HG03039 (cell line): ENCODE measurements around the gene ZNF140.
A peak's percentile ranks its signal among the peaks of the same experiment; 100 is the strongest.

Experiments
- ATAC-seq: cut with Tn5 transposase; IDR thresholded peaks from one replicate; pipeline ENCODE4 v1.9.1; 2021; ENCODE audit warnings: mild to moderate bottlenecking, moderate library complexity; ENCODE audit not compliant: unreplicated experiment

The ZNF140 gene

DNA sequence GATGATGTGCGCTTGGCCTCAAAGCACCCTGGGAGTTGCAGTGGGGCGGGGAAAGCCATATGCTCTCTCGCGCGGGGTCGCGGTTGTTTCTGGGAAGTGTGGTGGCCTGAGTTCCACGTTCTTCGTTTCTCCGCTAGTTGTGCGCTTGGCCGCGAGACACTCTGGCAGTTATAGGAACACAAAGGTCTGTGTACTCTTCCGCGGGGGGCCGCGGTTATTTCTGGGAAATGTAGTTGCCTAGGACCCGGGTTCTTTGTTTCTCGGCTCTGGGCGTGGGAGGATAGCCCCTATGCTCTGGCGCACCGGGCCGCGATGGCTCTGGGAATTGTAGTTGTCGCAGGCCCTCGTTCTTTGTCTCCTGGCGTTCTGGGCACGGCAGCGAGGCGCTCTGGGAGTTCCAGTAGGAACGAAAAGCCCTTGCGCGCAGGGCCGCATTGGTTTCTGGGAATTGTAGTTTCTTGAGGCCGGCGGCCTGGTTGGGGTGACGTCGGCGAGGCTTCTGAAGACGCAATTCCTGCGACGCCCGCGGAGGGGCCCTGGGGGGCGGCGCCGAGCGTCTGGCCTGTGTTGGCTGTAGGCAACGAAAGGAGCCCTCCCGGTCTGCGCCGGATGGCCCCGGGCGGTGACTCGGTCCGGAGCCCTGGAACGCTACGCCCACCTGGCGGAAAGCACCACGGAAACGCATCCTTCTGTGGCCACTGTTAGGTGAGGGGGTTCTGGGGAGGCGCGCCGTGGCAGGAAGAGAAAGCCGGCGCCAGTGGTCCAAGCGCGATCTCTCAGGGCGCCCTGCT is at the start of gene ZNF140:
Gene ZNF140, plus strand, starts transcription at position 556 of the 791 bp plus-strand sequence. CDS start 398 bp downstream, outside the sequence.
- peak; percentile 71 for ATAC-seq

GRCh38 chr12:133037207-133038005 is 43.3 kb upstream of the ZNF140 start, which contains the start of gene ZNF84:
TSS of gene ZNF84 (plus strand) at chr12:133037509. CDS start at chr12:133041468, 3,959 bp downstream.
- peak; percentile 95 for ATAC-seq

DNA sequence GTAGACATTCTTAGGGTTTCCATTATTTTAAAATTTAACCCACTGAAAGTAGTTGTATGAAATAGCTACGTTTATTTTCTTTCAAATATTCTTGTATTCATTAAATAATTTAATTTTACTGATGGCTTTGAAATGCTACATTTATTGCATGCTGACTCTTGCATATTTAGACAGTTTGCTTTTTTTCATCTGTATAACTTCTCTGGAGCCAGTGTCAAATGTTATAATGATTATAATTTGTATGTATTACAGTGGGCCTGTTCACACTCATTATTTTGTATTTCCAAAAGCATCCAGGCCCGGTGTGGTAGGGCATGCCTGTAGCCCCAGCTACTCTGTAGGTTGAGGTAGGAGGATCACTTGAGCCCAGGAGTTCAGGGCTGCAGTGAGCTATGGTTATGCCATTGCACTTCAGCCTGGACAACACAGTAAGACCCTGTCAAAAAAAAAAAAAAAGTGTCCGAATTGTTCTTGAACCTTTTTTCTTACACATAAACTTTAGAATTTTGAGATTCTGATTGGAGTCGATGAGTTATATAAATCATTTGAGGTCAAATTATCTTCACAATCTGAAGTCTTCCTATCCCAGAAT is 42.5 kb upstream of the ZNF140 start:
- no peak for ATAC-seq

DNA sequence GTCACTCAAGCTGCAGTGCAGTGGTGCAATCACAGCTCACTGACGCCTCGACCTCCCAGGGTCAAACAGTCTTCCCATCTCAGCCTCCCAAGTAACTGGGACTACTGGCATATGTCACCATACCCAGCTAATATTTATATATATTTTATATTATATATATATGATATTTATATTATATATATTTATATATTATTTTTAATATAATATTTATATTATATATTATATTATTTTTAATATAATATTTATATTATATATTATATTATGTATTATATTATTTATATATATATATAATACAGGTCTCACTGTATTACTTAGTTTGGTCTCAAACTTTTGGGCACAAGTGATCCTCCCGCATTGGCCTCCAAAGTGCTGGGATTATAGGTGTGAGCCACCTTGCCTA is 34.0 kb upstream of the ZNF140 start:
- no peak for ATAC-seq

DNA sequence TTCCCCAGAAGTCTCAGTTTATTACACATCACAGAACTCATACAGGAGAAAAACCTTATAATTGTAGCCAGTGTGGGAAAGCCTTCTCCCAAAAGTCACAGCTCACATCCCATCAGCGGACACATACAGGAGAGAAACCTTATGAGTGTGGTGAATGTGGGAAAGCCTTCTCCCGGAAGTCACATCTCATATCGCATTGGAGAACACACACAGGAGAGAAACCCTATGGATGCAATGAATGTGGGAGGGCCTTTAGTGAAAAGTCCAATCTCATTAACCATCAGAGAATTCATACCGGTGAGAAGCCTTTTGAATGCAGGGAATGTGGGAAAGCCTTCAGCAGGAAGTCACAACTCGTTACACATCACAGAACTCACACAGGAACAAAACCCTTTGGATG is 23.3 kb upstream of the ZNF140 start:
- ATAC-seq = no peak

GRCh38 chr12:133058203-133059113 is 22.3 kb upstream of the ZNF140 start:
- no peak for ATAC-seq

DNA sequence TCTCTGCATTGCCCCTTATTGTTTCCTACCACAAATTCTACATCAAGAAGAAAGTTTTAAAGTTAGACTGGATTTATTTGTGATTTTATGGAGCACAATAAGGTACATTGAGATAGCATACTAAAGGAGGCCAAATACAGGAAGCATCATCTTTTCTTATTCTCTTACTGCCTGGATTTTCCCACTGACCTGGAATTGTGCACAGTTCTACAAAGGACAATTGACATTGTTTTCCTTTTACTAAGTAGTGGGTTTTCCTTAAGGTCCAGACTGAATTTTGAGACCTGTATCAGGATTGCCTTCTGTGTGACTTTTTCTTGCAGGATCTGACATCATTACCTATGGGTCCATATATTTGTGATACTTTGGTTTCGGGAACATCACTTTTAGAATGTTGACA is 18.8 kb upstream of the ZNF140 start:
- no peak for ATAC-seq

- no peak for ATAC-seq
Measured at GRCh38 chr12:133063556-133063955, 17.2 kb upstream of the ZNF140 start.

DNA sequence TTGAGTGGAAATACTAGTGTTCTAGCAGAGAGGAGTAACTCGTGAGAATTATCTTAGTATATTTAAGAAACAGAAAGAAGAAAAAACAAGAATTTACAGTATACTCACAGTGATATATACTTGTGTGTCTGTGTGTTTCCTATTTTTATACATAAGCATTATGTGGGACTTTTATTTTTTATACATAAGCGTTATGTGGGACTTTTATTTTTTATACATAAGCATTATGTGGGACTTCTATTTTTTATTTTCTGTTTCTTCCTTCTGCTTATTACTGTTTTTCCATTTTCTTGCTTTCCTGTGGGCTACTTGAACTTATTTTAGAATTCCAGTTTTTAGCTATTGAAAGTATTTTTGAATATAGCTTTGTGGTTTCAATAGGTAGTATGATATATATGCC is 6.9 kb upstream of the ZNF140 start:
- ATAC-seq = no peak

DNA sequence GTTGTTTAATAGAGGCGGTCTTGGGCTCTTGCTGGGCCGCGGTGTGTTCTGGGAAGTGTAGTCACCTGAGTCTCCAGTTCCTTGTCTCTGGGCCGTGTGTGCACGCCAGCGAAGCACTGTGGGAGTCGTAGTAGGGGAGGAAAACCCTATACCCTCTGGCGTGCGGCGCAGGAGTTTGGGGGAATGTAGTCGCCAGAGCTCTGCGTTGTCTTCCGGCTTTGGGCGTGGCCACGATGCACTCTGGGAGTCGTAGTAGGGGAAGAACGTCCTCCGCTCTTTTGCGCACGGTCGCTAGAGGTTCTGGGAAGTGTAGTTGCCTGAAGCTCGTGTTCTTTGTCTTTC is 726 bp upstream of the ZNF140 start:
- peak; percentile 78 for ATAC-seq

DNA sequence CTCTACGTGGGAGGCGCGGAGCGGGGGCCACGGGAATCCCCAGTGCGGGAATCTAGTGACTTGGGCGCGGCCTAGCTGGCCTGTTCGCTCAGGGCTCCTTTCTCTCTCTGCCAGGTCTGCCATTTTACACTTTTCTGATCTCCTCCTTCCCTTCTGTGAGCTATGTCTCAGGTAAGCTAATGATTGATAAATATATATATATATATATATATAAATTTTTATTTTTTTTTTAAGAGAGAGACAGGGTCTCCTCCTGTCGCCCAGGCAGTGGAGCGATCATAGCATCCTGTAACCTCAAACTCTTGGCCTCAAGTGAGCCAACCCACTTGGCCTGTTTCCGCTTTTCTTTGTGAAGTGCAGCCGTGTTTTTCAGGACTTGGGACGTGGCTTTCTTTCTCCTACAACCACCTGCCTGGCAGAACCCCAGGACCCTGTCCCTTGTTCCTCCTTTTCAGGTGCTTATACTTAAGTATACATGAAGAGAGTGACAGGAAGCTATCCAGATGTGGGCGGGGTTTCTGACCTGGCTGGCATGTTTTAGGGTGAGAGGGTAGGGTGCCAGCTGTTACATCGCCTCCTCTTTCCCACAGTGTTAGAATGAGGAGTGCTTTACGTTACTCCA is 547 bp downstream of the ZNF140 start:
- ATAC-seq = no peak

GRCh38 chr12:133083345-133083744 is 2.6 kb downstream of the ZNF140 start:
- ATAC-seq = no peak

DNA sequence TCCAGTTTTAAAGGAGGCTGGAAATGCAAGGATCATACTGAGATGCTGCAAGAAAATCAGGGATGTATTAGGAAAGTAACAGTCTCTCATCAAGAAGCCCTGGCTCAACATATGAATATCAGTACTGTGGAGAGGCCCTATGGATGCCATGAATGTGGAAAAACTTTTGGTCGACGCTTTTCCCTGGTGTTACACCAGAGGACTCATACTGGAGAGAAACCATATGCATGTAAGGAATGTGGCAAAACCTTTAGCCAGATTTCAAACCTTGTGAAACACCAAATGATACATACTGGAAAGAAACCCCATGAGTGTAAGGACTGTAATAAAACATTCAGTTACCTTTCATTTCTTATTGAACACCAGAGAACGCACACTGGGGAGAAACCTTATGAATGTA is 24.9 kb downstream of the ZNF140 start:
- ATAC-seq = no peak

DNA sequence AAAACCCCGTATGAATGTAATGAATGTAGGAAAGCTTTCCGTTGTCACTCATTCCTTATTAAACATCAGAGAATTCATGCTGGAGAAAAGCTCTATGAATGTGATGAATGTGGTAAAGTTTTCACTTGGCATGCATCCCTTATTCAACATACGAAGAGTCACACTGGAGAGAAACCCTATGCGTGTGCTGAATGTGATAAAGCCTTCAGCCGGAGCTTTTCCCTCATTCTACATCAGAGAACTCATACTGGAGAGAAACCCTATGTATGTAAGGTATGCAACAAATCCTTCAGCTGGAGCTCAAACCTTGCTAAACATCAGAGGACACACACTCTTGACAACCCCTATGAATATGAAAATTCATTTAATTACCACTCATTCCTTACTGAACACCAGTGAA is 25.5 kb downstream of the ZNF140 start:
- ATAC-seq = no peak

DNA sequence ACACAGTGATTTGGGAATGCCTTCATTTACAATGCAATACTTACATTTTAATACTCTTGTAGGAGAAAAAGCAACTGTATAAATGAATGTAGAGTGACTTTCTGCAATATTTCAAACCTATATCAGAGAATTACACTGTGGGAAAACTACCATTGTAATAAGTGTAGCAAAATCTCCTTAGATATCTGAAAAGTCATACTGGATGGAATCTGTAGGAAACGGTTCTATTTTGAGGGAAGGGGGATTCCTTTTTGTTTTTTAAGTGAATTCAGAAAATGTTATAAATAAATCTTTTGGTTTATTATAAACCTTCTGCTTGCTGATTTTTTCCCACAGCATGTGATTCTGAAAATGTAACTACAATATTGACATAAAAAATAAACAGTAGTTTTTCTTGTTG is 26.4 kb downstream of the ZNF140 start:
- ATAC-seq = no peak

DNA sequence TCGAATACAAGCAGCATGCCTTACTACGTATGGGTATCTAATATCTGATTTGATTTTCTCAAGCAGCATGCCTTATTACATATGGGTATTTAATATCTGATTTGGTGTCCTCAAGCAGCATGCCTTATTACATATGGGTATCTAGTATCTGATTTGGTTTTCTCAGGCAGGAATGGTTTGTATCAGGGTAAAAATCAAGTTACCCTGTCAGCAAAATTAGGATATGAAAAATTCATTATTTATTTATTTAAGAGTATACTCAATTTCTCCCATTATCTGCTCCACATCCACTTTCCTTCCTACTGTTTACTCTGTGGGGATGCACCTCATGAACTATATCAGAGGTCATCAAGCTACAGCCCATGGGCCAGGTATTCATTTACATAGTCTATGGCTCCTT is 27.4 kb downstream of the ZNF140 start:
- ATAC-seq = no peak

DNA sequence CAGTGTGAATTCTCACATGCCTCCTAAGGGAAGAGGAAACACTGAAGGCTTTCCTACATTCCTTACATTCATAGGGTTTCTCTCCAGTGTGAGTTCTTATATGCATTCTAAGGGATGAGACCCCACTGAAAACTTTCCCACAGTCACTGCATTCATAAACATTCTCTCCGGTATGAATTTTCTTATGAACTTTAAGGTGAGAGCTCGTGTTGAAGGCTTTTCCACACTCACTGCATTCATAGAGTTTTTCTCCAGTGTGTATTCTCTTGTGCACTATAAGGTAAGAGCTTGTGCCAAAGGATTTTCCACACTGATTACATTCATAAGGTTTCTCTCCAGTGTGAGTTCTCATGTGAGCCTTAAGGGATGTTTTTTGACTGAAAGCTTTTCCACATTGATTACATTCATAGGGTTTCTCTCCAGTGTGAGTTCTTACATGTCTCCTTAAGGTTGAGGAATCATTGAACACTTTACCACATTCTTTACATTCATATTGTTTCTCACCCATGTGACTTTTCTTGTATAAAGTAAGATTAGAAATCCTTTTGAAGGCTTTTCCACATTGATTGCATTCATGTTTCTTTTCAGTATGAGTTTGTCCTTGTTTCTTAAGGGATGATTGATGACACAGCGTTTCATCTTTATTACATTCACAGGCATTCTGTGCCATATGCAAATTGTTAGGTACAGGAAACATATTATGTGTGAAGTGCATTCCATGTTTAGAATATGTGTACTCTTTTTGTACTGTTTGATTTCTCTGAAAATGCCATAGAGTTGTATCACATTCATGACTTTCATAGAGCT is 39.9 kb downstream of the ZNF140 start:
- no peak for ATAC-seq

- no peak for ATAC-seq
Measured at GRCh38 chr12:133124674-133125073, 44.0 kb downstream of the ZNF140 start.

- ATAC-seq = no peak
Measured at GRCh38 chr12:133129368-133130037, 48.8 kb downstream of the ZNF140 start.
